GM12873 (cell line): ENCODE data around the gene TRMU.

Experiments used
- CTCF ChIP-seq: IDR thresholded peaks from 2 replicates; pipeline ENCODE4 v1.5.1; 2012; ENCODE audit warnings: low read depth, mild to moderate bottlenecking, moderate library complexity, low read length, control low read depth; ENCODE audit not compliant: insufficient read depth; ENCODE audit errors: missing control alignments

Gene TRMU

GRCh38 chr22:46340676-46341075 is 5.2 kb downstream of the TRMU start:
- no peak for TF ChIP-seq CTCF

GRCh38 chr22:46346680-46347405 is 11.3 kb downstream of the TRMU start:
- no peak for TF ChIP-seq CTCF

GRCh38 chr22:46347646-46348045 is 12.1 kb downstream of the TRMU start:
- no peak for TF ChIP-seq CTCF

- no peak for TF ChIP-seq CTCF
Observed at GRCh38 chr22:46348099-46348695, 12.7 kb downstream of the TRMU start.

GRCh38 chr22:46349238-46349637 is 13.7 kb downstream of the TRMU start:
- no peak for TF ChIP-seq CTCF

GRCh38 chr22:46349681-46350080 is 14.2 kb downstream of the TRMU start:
- TF ChIP-seq CTCF, result no peak

- TF ChIP-seq CTCF, result no peak
Observed at GRCh38 chr22:46350121-46350520, 14.6 kb downstream of the TRMU start.
